ENCODE measurements around the gene RAC3. TPM values are rescaled to one million over a fixed set of nuclear protein-coding genes. Genes with fewer than 3 reads are reported as not detected.

RAC3 gene
- total and polyA plus RNA-seq, 3 experiments from 2014 or later, result 4.2 to 4.5 TPM; not detected in 1

- POLR2A ChIA-PET, result no interaction called here
Observed at GRCh38 chr17:82003411-82004381, 27.8 kb upstream of the RAC3 start.

GRCh38 chr17:82004517-82005455, 26.7 kb upstream of the RAC3 start:
- Histone ChIP-seq H3K4me1 (ENCODE audit: insufficient read depth, low read length) (no peaks in the 10 kb centered on the region), H3K4me3 (ENCODE audit: low read length) (no peak overlapping the region), H3K36me3 (ENCODE audit: insufficient read depth, low read length) (no peaks in the 10 kb centered on the region), H3K27me3 (ENCODE audit: insufficient read depth, low read length, poor library complexity, severe bottlenecking) (no peaks in the 10 kb centered on the region), H3K27ac (ENCODE audit: low read depth, low read length) (no peak overlapping the region), H3K9me3 (ENCODE audit: low read length) (no peaks in the 10 kb centered on the region)
- ChIA-PET CTCF (interaction anchor here (1.5 kb wide), 1 partner anchor 45 kb away, joined by 5 read pairs; no protein-coding TSS in a partner anchor), POLR2A (no interaction called here)
- no peaks in the 10 kb centered on the region for H3K27me3 Mint-ChIP-seq
- H3K36me3 Mint-ChIP-seq, result no peaks in the 10 kb centered on the region
- H3K9me3 Mint-ChIP-seq, result no peaks in the 10 kb centered on the region
- H3K4me1 Mint-ChIP-seq, result no peaks in the 10 kb centered on the region
- no peak overlapping the region for H3K27ac Mint-ChIP-seq
- DNase-seq, result no peak
- no peak overlapping the region for H3K4me3 Mint-ChIP-seq

More at GRCh38 chr17:82003411-82004381, 27.8 kb upstream of the RAC3 start:
- no peaks in the 10 kb centered on the region for H3K36me3 Mint-ChIP-seq
- no peak for DNase-seq
- no peak overlapping the region for H3K4me3 Mint-ChIP-seq
- no peak overlapping the region for H3K27ac Mint-ChIP-seq
- H3K27me3 Mint-ChIP-seq, result no peaks in the 10 kb centered on the region
- no peaks in the 10 kb centered on the region for H3K27me3 ChIP-seq (ENCODE audit: insufficient read depth, low read length, poor library complexity, severe bottlenecking)
- no peaks in the 10 kb centered on the region for H3K9me3 Mint-ChIP-seq
- no peak overlapping the region for H3K27ac ChIP-seq (ENCODE audit: low read depth, low read length)
- CTCF ChIA-PET, result interaction anchor here (1.5 kb wide), 1 partner anchor 44 kb away, joined by 5 read pairs; no protein-coding TSS in a partner anchor
- H3K4me1 ChIP-seq (ENCODE audit: insufficient read depth, low read length), result no peaks in the 10 kb centered on the region
- no peaks in the 10 kb centered on the region for H3K36me3 ChIP-seq (ENCODE audit: insufficient read depth, low read length)
- no peaks in the 10 kb centered on the region for H3K9me3 ChIP-seq (ENCODE audit: low read length)
- H3K4me1 Mint-ChIP-seq, result no peaks in the 10 kb centered on the region
- no peak overlapping the region for H3K4me3 ChIP-seq (ENCODE audit: low read length)

GRCh38 chr17:82005701-82006348, 25.7 kb upstream of the RAC3 start:
- Histone ChIP-seq H3K36me3 (ENCODE audit: insufficient read depth, low read length) (no peaks in the 10 kb centered on the region), H3K4me3 (ENCODE audit: low read length) (no peak overlapping the region), H3K9me3 (ENCODE audit: low read length) (no peaks in the 10 kb centered on the region), H3K27ac (ENCODE audit: low read depth, low read length) (no peak overlapping the region), H3K27me3 (ENCODE audit: insufficient read depth, low read length, poor library complexity, severe bottlenecking) (no peaks in the 10 kb centered on the region), H3K4me1 (ENCODE audit: insufficient read depth, low read length) (no peaks in the 10 kb centered on the region)
- POLR2A ChIA-PET, result no interaction called here
- Mint-ChIP-seq H3K9me3 (no peaks in the 10 kb centered on the region), H3K27me3 (no peaks in the 10 kb centered on the region), H3K4me1 (no peaks in the 10 kb centered on the region), H3K4me3 (no peak overlapping the region), H3K27ac (peak overlapping the region in 2 of 8 donors; percentile 42 to 84), H3K36me3 (no peaks in the 10 kb centered on the region)
- no peak for DNase-seq
- CTCF ChIA-PET, result no interaction called here

- ChIA-PET POLR2A (no interaction called here), CTCF (no interaction called here)
- H3K27ac Mint-ChIP-seq, result no peak overlapping the region
- H3K9me3 Mint-ChIP-seq, result no peaks in the 10 kb centered on the region
- no peak overlapping the region for H3K4me3 ChIP-seq (ENCODE audit: low read length)
- H3K4me3 Mint-ChIP-seq, result no peak overlapping the region
- H3K4me1 ChIP-seq (ENCODE audit: insufficient read depth, low read length), result no peaks in the 10 kb centered on the region
- no peaks in the 10 kb centered on the region for H3K36me3 Mint-ChIP-seq
- DNase-seq, result no peak
- no peak overlapping the region for H3K27ac ChIP-seq (ENCODE audit: low read depth, low read length)
- H3K36me3 ChIP-seq (ENCODE audit: insufficient read depth, low read length), result no peaks in the 10 kb centered on the region
- H3K4me1 Mint-ChIP-seq, result no peaks in the 10 kb centered on the region
- H3K9me3 ChIP-seq (ENCODE audit: low read length), result no peaks in the 10 kb centered on the region
- no peaks in the 10 kb centered on the region for H3K27me3 ChIP-seq (ENCODE audit: insufficient read depth, low read length, poor library complexity, severe bottlenecking)
- no peaks in the 10 kb centered on the region for H3K27me3 Mint-ChIP-seq
Observed at GRCh38 chr17:82006468-82007227, 24.8 kb upstream of the RAC3 start.

- Mint-ChIP-seq H3K9me3 (no peaks in the 10 kb centered on the region), H3K27ac (no peak overlapping the region), H3K36me3 (no peaks in the 10 kb centered on the region), H3K27me3 (no peaks in the 10 kb centered on the region), H3K4me3 (no peak overlapping the region), H3K4me1 (no peaks in the 10 kb centered on the region)
- no peak for DNase-seq
- Histone ChIP-seq H3K36me3 (ENCODE audit: insufficient read depth, low read length) (no peaks in the 10 kb centered on the region), H3K27ac (ENCODE audit: low read depth, low read length) (no peak overlapping the region), H3K9me3 (ENCODE audit: low read length) (no peaks in the 10 kb centered on the region), H3K4me1 (ENCODE audit: insufficient read depth, low read length) (no peaks in the 10 kb centered on the region), H3K27me3 (ENCODE audit: insufficient read depth, low read length, poor library complexity, severe bottlenecking) (no peaks in the 10 kb centered on the region), H3K4me3 (ENCODE audit: low read length) (no peak overlapping the region)
- POLR2A ChIA-PET, result no interaction called here
- CTCF ChIA-PET, result no interaction called here
Observed at GRCh38 chr17:82007228-82007494, 24.3 kb upstream of the RAC3 start.

- H3K4me3 ChIP-seq (ENCODE audit: low read length), result no peak overlapping the region
- H3K27ac ChIP-seq (ENCODE audit: low read depth, low read length), result no peak overlapping the region
- no peak overlapping the region for H3K4me3 Mint-ChIP-seq
- H3K36me3 ChIP-seq (ENCODE audit: insufficient read depth, low read length), result no peaks in the 10 kb centered on the region
- no peak for DNase-seq
- peaks cover 0 to under 1% (median 0%) of the 10 kb centered on the region in 3 donors for H3K36me3 Mint-ChIP-seq
- H3K27me3 ChIP-seq (ENCODE audit: insufficient read depth, low read length, poor library complexity, severe bottlenecking), result no peaks in the 10 kb centered on the region
- H3K4me1 Mint-ChIP-seq, result no peaks in the 10 kb centered on the region
- no peaks in the 10 kb centered on the region for H3K27me3 Mint-ChIP-seq
- no peak overlapping the region for H3K27ac Mint-ChIP-seq
- CTCF ChIA-PET, result no interaction called here
- POLR2A ChIA-PET, result interaction anchor here (0.6 kb wide), 1 partner anchor 128 kb away, joined by 3 read pairs; no protein-coding TSS in a partner anchor
- H3K9me3 ChIP-seq (ENCODE audit: low read length), result no peaks in the 10 kb centered on the region
- H3K4me1 ChIP-seq (ENCODE audit: insufficient read depth, low read length), result no peaks in the 10 kb centered on the region
- no peaks in the 10 kb centered on the region for H3K9me3 Mint-ChIP-seq
Observed at GRCh38 chr17:82007495-82008257, 23.8 kb upstream of the RAC3 start.

Data from CD8-positive, alpha-beta memory T cell (primary cell).